H1 (cell line): ENCODE results near the gene NBPF15. TPM values are rescaled to one million over a fixed set of nuclear protein-coding genes. Genes with fewer than 3 reads are reported as not detected.
"Not testable (repeated sequence)": the region's sequence is repeated elsewhere in the genome, so short reads cannot be mapped to it uniquely, and the experiment has no call there.

Experiments used
- CTCF ChIA-PET: fragments of 300-600 bp; sonication (Branson Sonifier 250); formaldehyde crosslinking; loops from one replicate; lab custom pipeline; 2021; ENCODE audit not compliant: partially characterized antibody; lab: Charles Lee
- POLR2A ChIA-PET: fragments of 300-600 bp; sonication (Branson Sonifier 250); formaldehyde crosslinking; loops from one replicate; lab custom pipeline; 2021; ENCODE audit warnings: inconsistent platforms; ENCODE audit not compliant: partially characterized antibody; lab: Charles Lee
- DNase-seq, 2 experiments: peaks; one replicate each; pipeline versions ENCODE4 v3.0.0 to v3.0.0-alpha.2; 2010 to 2022; ENCODE audit warnings: low spot score in 2 of 2, low read depth in 1 of 2, mixed read lengths in 1 of 2
- FAIRE-seq: peaks from 2 replicates; lab custom pipeline; 2011; peaks lifted over from hg19 to GRCh38; lab: Jason Lieb, UNC
- H2AFZ ChIP-seq: 2 replicates; pipeline ENCODE4 v1.8.1; 2012; ENCODE audit warnings: low read length, inconsistent platforms
- H2AK5ac ChIP-seq: 2 replicates; pipeline ENCODE4 v1.6.1; 2013; ENCODE audit warnings: low read depth, low read length
- H2BK120ac ChIP-seq: replicated peaks from 2 replicates; pipeline ENCODE3; 2013; ENCODE audit warnings: low read depth, low read length, inconsistent platforms
- H2BK12ac ChIP-seq: 2 replicates; pipeline ENCODE4 v1.6.1; 2013; ENCODE audit warnings: low read depth, low read length
- H2BK15ac ChIP-seq: 2 replicates; pipeline ENCODE4 v1.6.1; 2013; ENCODE audit warnings: low read length
- H2BK20ac ChIP-seq: 2 replicates; pipeline ENCODE4 v1.6.1; 2013; ENCODE audit warnings: low read length
- H2BK5ac ChIP-seq: 2 replicates; pipeline ENCODE4 v1.6.1; 2013; ENCODE audit warnings: low read depth, low read length
- H3K14ac ChIP-seq: 2 replicates; pipeline ENCODE4 v1.6.1; 2013; ENCODE audit warnings: inconsistent platforms; ENCODE audit not compliant: insufficient read length
- H3K18ac ChIP-seq: 2 replicates; pipeline ENCODE4 v1.6.1; 2013; ENCODE audit warnings: low read length; ENCODE audit errors: extremely low read depth
- H3K23ac ChIP-seq: 2 replicates; pipeline ENCODE4 v1.6.1; 2013; ENCODE audit warnings: inconsistent platforms; ENCODE audit not compliant: insufficient read length
- H3K23me2 ChIP-seq: 2 replicates; pipeline ENCODE4 v1.6.1; 2013; ENCODE audit warnings: low read depth, low read length
- H3K27ac ChIP-seq: 2 replicates; pipeline ENCODE4 v1.6.1; 2011; ENCODE audit warnings: low read depth, low read length, inconsistent platforms
- H3K27me3 ChIP-seq, 4 experiments: replicated peaks in 1 of 4; 1 replicate in 1 of 4; 2 replicates in 3 of 4; pipeline versions ENCODE4 v1.6.1 to v1.8.1; 2011 to 2013; ENCODE audit warnings: low read length in 3 of 4, mild to moderate bottlenecking in 3 of 4, inconsistent platforms in 2 of 4, mixed read lengths in 2 of 4, moderate library complexity in 1 of 4; ENCODE audit not compliant: control insufficient read depth in 3 of 4, insufficient read depth in 3 of 4; ENCODE audit errors: extremely low read depth in 1 of 4
- H3K36me3 ChIP-seq, 4 experiments: 2 replicates each; pipeline versions ENCODE4 v1.6.1 to v1.8.1; 2011 to 2013; ENCODE audit warnings: mild to moderate bottlenecking in 4 of 4, low read length in 3 of 4, moderate library complexity in 2 of 4, control low read depth in 1 of 4, inconsistent platforms in 1 of 4; ENCODE audit not compliant: insufficient read depth in 4 of 4, control insufficient read depth in 2 of 4
- H3K4ac ChIP-seq: replicated peaks from 2 replicates; pipeline ENCODE3; 2013; ENCODE audit warnings: low read length, low read depth, mixed read lengths, inconsistent platforms; ENCODE audit not compliant: insufficient read length
- H3K4me1 ChIP-seq, 4 experiments: replicated peaks in 1 of 4; 1 replicate in 1 of 4; 2 replicates in 3 of 4; pipeline versions ENCODE4 v1.6.1 to v1.8.1; 2011 to 2013; ENCODE audit warnings: low read length in 3 of 4, inconsistent platforms in 2 of 4, mixed read lengths in 1 of 4; ENCODE audit not compliant: insufficient read depth in 4 of 4, control insufficient read depth in 3 of 4
- H3K4me2 ChIP-seq, 2 experiments: 2 replicates each; pipeline versions ENCODE4 v1.6.1 to v1.8.1; 2011 to 2013; ENCODE audit warnings: low read depth in 2 of 2, low read length in 2 of 2, control low read depth in 1 of 2, inconsistent platforms in 1 of 2, mild to moderate bottlenecking in 1 of 2; ENCODE audit not compliant: insufficient read depth in 1 of 2
- H3K4me3 ChIP-seq, 4 experiments: fragments of 200-600, 300-600 bp in 1 of 4; sonication (generic), shearing (Covaris generic), sonication (Bioruptor Twin) in 1 of 4; 2 replicates each; pipeline versions ENCODE4 v1.5.1 to v1.8.1; 2011 to 2016; ENCODE audit warnings: low read length in 4 of 4, low read depth in 3 of 4, control low read depth in 2 of 4, inconsistent platforms in 2 of 4, mild to moderate bottlenecking in 2 of 4, mixed read lengths in 1 of 4, moderate library complexity in 1 of 4; ENCODE audit not compliant: insufficient read depth in 2 of 4; ENCODE audit errors: extremely low read depth in 1 of 4
- H3K56ac ChIP-seq: replicated peaks from 2 replicates; pipeline ENCODE3; 2013; ENCODE audit warnings: low read depth, mild to moderate bottlenecking, mixed read lengths, low read length, inconsistent platforms; ENCODE audit not compliant: insufficient read length
- H3K79me1 ChIP-seq: 2 replicates; pipeline ENCODE4 v1.6.1; 2013; ENCODE audit warnings: low read depth, low read length, control low read depth
- H3K79me2 ChIP-seq, 2 experiments: 2 replicates each; pipeline versions ENCODE4 v1.6.1 to v1.8.1; 2012 to 2013; ENCODE audit warnings: low read length in 2 of 2, mild to moderate bottlenecking in 2 of 2, inconsistent platforms in 1 of 2; ENCODE audit not compliant: insufficient read depth in 2 of 2, control insufficient read depth in 1 of 2
- H3K9ac ChIP-seq, 4 experiments: replicated peaks in 1 of 4; 1 replicate in 1 of 4; 2 replicates in 3 of 4; pipeline versions ENCODE4 v1.6.1 to v1.8.1; 2011 to 2013; ENCODE audit warnings: low read depth in 3 of 4, low read length in 3 of 4, control low read depth in 2 of 4, mild to moderate bottlenecking in 2 of 4, moderate library complexity in 2 of 4, inconsistent platforms in 1 of 4; ENCODE audit errors: extremely low read depth in 1 of 4
- H3K9me3 ChIP-seq, 2 experiments: 2 replicates each; pipeline versions ENCODE4 v1.6.1 to v1.8.1; 2012 to 2013; ENCODE audit warnings: mild to moderate bottlenecking in 2 of 2, moderate library complexity in 2 of 2, control low read depth in 1 of 2, inconsistent platforms in 1 of 2, low read depth in 1 of 2, low read length in 1 of 2, mixed read lengths in 1 of 2; ENCODE audit not compliant: insufficient read depth in 2 of 2
- H4K20me1 ChIP-seq, 2 experiments: replicated peaks in 1 of 2; 2 replicates each; pipeline versions ENCODE3 to v1.8.1; 2011 to 2013; ENCODE audit warnings: inconsistent platforms in 2 of 2, low read length in 2 of 2, mild to moderate bottlenecking in 1 of 2; ENCODE audit not compliant: insufficient read depth in 2 of 2, control insufficient read depth in 1 of 2
- H4K5ac ChIP-seq: 2 replicates; pipeline ENCODE4 v1.6.1; 2013; ENCODE audit warnings: low read length, low read depth, mixed read lengths, inconsistent platforms; ENCODE audit not compliant: insufficient read length
- H4K8ac ChIP-seq: 2 replicates; pipeline ENCODE4 v1.8.0; 2013; ENCODE audit warnings: mild to moderate bottlenecking, moderate library complexity, low read length, inconsistent platforms; ENCODE audit not compliant: insufficient read depth; ENCODE audit errors: extremely low read depth
- H4K91ac ChIP-seq: replicated peaks from 2 replicates; pipeline ENCODE3; 2013; ENCODE audit warnings: low read length, mixed read lengths, inconsistent platforms; ENCODE audit not compliant: insufficient read length
- WGBS, 2 experiments: shearing (Covaris generic) in 1 of 2; methylation state at CpG; one replicate each; pipeline versions ENCODE4 v1.1.6 to v1.1.7; 2013 to 2015; ENCODE audit warnings: low lambda C conversion rate in 2 of 2, mixed read lengths in 2 of 2, inconsistent platforms in 1 of 2, low coverage in 1 of 2, missing lambda C conversion rate in 1 of 2; ENCODE audit not compliant: insufficient replicate concordance in 2 of 2, insufficient coverage in 1 of 2, insufficient read length in 1 of 2; ENCODE audit errors: extremely low coverage in 1 of 2, missing lambda C conversion rate in 1 of 2; 5-methylcytosine and 5-hydroxymethylcytosine counted together
- polyA plus RNA-seq, 7 experiments: library from polyadenylated mRNA; depleted of rRNA in 3 of 7; stranded (reverse) in 5 of 7; unstranded in 2 of 7; fragments of >200 nt in 5 of 7; fragments of 200-250 nt in 2 of 7; gene quantifications; 1 replicate in 5 of 7; 2 replicates in 1 of 7; 4 replicates in 1 of 7; pipeline versions ENCODE4 v1.2.1 to v1.2.3, GENCODE V29; 2011 to 2013; ENCODE audit warnings: missing spikeins in 2 of 7, mixed read lengths in 2 of 7
- small RNA-seq: library from polyadenylated mRNA; stranded (forward); fragments of <200 nt; extraction: miRNeasy Mini kit (QIAGEN cat#:217004); gene quantifications from one replicate; pipeline ENCODE3, GENCODE V24; 2013; ENCODE audit not compliant: insufficient read depth
- total RNA-seq: library from RNA; stranded (reverse); fragmentation: NEBNext Ultra II Directional; extraction: Animal tissue kit (Norgen Biotek cat#: 25700); gene quantifications from 2 replicates; pipeline ENCODE4 v1.2.1, GENCODE V29; 2021

The NBPF15 gene
- total and polyA plus RNA-seq, 2 of the 8 experiments (the other 6 are each of a cell fraction or from before 2014, with no cell fraction given) = 7.9 to 9.4 TPM

GRCh38 chr1:144371651-144372050, 89.8 kb downstream of the NBPF15 start:
- H2AK5ac ChIP-seq, H4K20me1 ChIP-seq, H3K23ac ChIP-seq, H3K27me3 ChIP-seq, H3K4me1 ChIP-seq, H2AFZ ChIP-seq, H3K56ac ChIP-seq, H2BK15ac ChIP-seq, H4K5ac ChIP-seq, H4K8ac ChIP-seq, H3K79me2 ChIP-seq, POLR2A ChIA-PET, H3K9ac ChIP-seq, H3K4me2 ChIP-seq, H3K36me3 ChIP-seq, H3K23me2 ChIP-seq, H3K18ac ChIP-seq, FAIRE-seq, H2BK12ac ChIP-seq, H3K4me3 ChIP-seq, H3K14ac ChIP-seq, H3K9me3 ChIP-seq, H2BK5ac ChIP-seq, H2BK20ac ChIP-seq, H2BK120ac ChIP-seq, DNase-seq, H3K79me1 ChIP-seq, CTCF ChIA-PET, H3K27ac ChIP-seq, H4K91ac ChIP-seq, H3K4ac ChIP-seq: not testable (repeated sequence)
- WGBS, 2 experiments = no CpG with 5 or more reads among the region's 3 CpGs

Small RNA genes lying within 50 kb of the gene (small RNA-seq; reads per million reads assigned to genes)
- gene AC246785.4 (not detected), gene RNVU1-15 (15.8 reads per million, percentile 89 among the genes with 10 or more reads in this experiment)

Other genes starting within 250 kb of the NBPF15 start
- not detected in 2 replicates for gene PPIAL4E, start 88.0 kb downstream of the NBPF15 start, total RNA-seq
- gene PPIAL4E, start 88.0 kb downstream of the NBPF15 start, polyA plus RNA-seq (2011; rRNA removed) = not detected in 2 replicates
- not detected in 2 replicates for gene PPIAL4F, start 131.2 kb upstream of the NBPF15 start, total RNA-seq
- not detected in 2 replicates for gene PPIAL4F, start 131.2 kb upstream of the NBPF15 start, polyA plus RNA-seq (2011; rRNA removed)